Stomach (tissue), 4 donors: ENCODE measurements around the gene RBM19.

Source experiments
- CTCF ChIP-seq, 7 experiments: fragments of 450-650 bp in 4 of 7; fragments of 200-600 bp in 3 of 7; sonication (generic) in 3 of 7; IDR thresholded peaks; one replicate each; pipeline ENCODE4 v1.5.1; 2016 to 2019; ENCODE audit warnings: antibody characterized with exemption in 7 of 7, control low read depth in 2 of 7, mild to moderate bottlenecking in 1 of 7
- EP300 ChIP-seq: sonication (generic); formaldehyde crosslinking; IDR thresholded peaks from one replicate; pipeline ENCODE4 v1.6.1; 2017; ENCODE audit warnings: antibody characterized with exemption
- POLR2A ChIP-seq, 4 donors: fragments of 450-650 bp; IDR thresholded peaks; one replicate each; pipeline ENCODE4 v1.6.1; 2016; ENCODE audit warnings: antibody characterized with exemption in 4 of 4, control low read depth in 2 of 4, mild to moderate bottlenecking in 1 of 4, moderate library complexity in 1 of 4
- POLR2AphosphoS5 ChIP-seq, 3 donors: sonication (generic); formaldehyde crosslinking; IDR thresholded peaks; one replicate each; pipeline ENCODE4 v1.6.1; 2016; ENCODE audit warnings: antibody characterized with exemption in 3 of 3

GRCh38 chr12:113854385-113855142 is 111.6 kb downstream of the RBM19 start:
- no peak for TF ChIP-seq POLR2A (IDR thresholded peaks at IDR 0.05)
- TF ChIP-seq EP300 = no peak
- no peak for TF ChIP-seq CTCF (IDR thresholded peaks at IDR 0.05)
- TF ChIP-seq POLR2AphosphoS5 (IDR thresholded peaks at IDR 0.05) = no peak
